Activated T-helper 1 cell treated with anti-CD3 and anti-CD28 coated beads, Interleukin-12 subunit alpha, Interleukin-12 subunit beta, Interleukin-2, Interleukin-4 antibody, amounts not matched to agents 30 ng/mL and 10 ng/mL and 1 ng/mL, durations not matched to agents 14 hours and 24 hours and 36 hours (primary cell): ENCODE measurements around the gene IFI6. TPM values are rescaled to one million over a fixed set of nuclear protein-coding genes. Genes with fewer than 3 reads are reported as not detected.
"Not testable (repeated sequence)": the region's sequence is repeated elsewhere in the genome, so short reads cannot be mapped to it uniquely, and the experiment has no call there.

ENCODE experiments used
- DNase-seq: peaks from one replicate; pipeline ENCODE4 v3.0.0; 2021; ENCODE audit warnings: low spot score
- H3K27ac Mint-ChIP-seq: one replicate; pipeline ENCODE4 v1.8.0; 2021; ENCODE audit warnings: mild to moderate bottlenecking, mixed read lengths
- H3K27me3 Mint-ChIP-seq: one replicate; pipeline ENCODE4 v1.8.0; 2022; ENCODE audit warnings: mild to moderate bottlenecking, moderate library complexity, mixed read lengths; ENCODE audit not compliant: insufficient read depth
- H3K36me3 Mint-ChIP-seq: one replicate; pipeline ENCODE4 v1.8.0; 2021; ENCODE audit warnings: low read depth, mixed read lengths
- H3K4me1 Mint-ChIP-seq: one replicate; pipeline ENCODE4 v1.8.0; 2021; ENCODE audit warnings: low read depth, mixed read lengths
- H3K4me3 Mint-ChIP-seq: one replicate; pipeline ENCODE4 v1.8.0; 2021; ENCODE audit warnings: mild to moderate bottlenecking, moderate library complexity, mixed read lengths
- H3K9me3 Mint-ChIP-seq: one replicate; pipeline ENCODE4 v1.8.0; 2021; ENCODE audit warnings: mixed read lengths
- intact Hi-C: fragments of 100-400 bp; cut with micrococcal nuclease; formaldehyde crosslinking; loops from one replicate; pipeline ENCODE4 v1.15.1; 2024
- total RNA-seq: library from RNA; stranded (reverse); gene quantifications from 2 replicates; pipeline ENCODE4 v1.2.3, GENCODE V29; 2022

IFI6 gene
- total RNA-seq, 1 donor from 2014 or later: 71.7 TPM

GRCh38 chr1:27627061-27627460 lies 44.9 kb downstream of the IFI6 start:
- H3K4me1 Mint-ChIP-seq: peaks cover 50% of the 10 kb centered on the region
- peaks cover 5% of the 10 kb centered on the region for H3K27me3 Mint-ChIP-seq
- H3K36me3 Mint-ChIP-seq: no peaks in the 10 kb centered on the region
- H3K9me3 Mint-ChIP-seq: no peaks in the 10 kb centered on the region
- H3K27ac Mint-ChIP-seq: no peak overlapping the region
- H3K4me3 Mint-ChIP-seq: no peak overlapping the region
- no peak for DNase-seq
- intact Hi-C loops: no loop called here

GRCh38 chr1:27626031-27626935 lies 45.7 kb downstream of the IFI6 start:
- DNase-seq: no peak
- intact Hi-C loops: no loop called here
- Mint-ChIP-seq H3K36me3 (no peaks in the 10 kb centered on the region), H3K27me3 (peaks cover 5% of the 10 kb centered on the region), H3K4me1 (peaks cover 42% of the 10 kb centered on the region), H3K27ac (peak overlapping the region; percentile 72), H3K4me3 (no peak overlapping the region), H3K9me3 (no peaks in the 10 kb centered on the region)

- Mint-ChIP-seq H3K27ac (no peak overlapping the region), H3K27me3 (peaks cover 5% of the 10 kb centered on the region), H3K36me3 (no peaks in the 10 kb centered on the region), H3K9me3 (no peaks in the 10 kb centered on the region), H3K4me3 (no peak overlapping the region), H3K4me1 (peaks cover 32% of the 10 kb centered on the region)
- intact Hi-C loops: loop anchor here (1.0 kb wide), 1 partner anchor 9 kb away; no protein-coding TSS in a partner anchor
- DNase-seq: no peak
Measured at GRCh38 chr1:27624467-27625178, 47.4 kb downstream of the IFI6 start.

GRCh38 chr1:27623327-27624212 lies 48.4 kb downstream of the IFI6 start:
- Mint-ChIP-seq H3K27ac (no peak overlapping the region), H3K9me3 (no peaks in the 10 kb centered on the region), H3K4me3 (no peak overlapping the region), H3K4me1 (peaks cover 31% of the 10 kb centered on the region), H3K27me3 (peaks cover 5% of the 10 kb centered on the region), H3K36me3 (no peaks in the 10 kb centered on the region)
- intact Hi-C loops: loop anchor here (1.0 kb wide), 1 partner anchor 10 kb away; no protein-coding TSS in a partner anchor
- no peak for DNase-seq

GRCh38 chr1:27622828-27623227 lies 49.2 kb downstream of the IFI6 start:
- no peaks in the 10 kb centered on the region for H3K9me3 Mint-ChIP-seq
- peaks cover 5% of the 10 kb centered on the region for H3K27me3 Mint-ChIP-seq
- H3K27ac Mint-ChIP-seq: no peak overlapping the region
- no peak for DNase-seq
- H3K36me3 Mint-ChIP-seq: no peaks in the 10 kb centered on the region
- intact Hi-C loops: no loop called here
- H3K4me3 Mint-ChIP-seq: no peak overlapping the region
- H3K4me1 Mint-ChIP-seq: peaks cover 35% of the 10 kb centered on the region

- no peaks in the 10 kb centered on the region for H3K9me3 Mint-ChIP-seq
- peaks cover 2% of the 10 kb centered on the region for H3K36me3 Mint-ChIP-seq
- H3K4me3 Mint-ChIP-seq: no peak overlapping the region
- peaks cover 5% of the 10 kb centered on the region for H3K27me3 Mint-ChIP-seq
- peaks cover 48% of the 10 kb centered on the region for H3K4me1 Mint-ChIP-seq
- DNase-seq: no peak
- no peak overlapping the region for H3K27ac Mint-ChIP-seq
- intact Hi-C loops: no loop called here
Measured at GRCh38 chr1:27621051-27621920, 50.7 kb downstream of the IFI6 start.

- H3K27ac Mint-ChIP-seq: peak overlapping the region; percentile 74
- intact Hi-C loops: not testable (repeated sequence)
Measured at GRCh38 chr1:27619782-27620438, 52.1 kb downstream of the IFI6 start.

GRCh38 chr1:27618341-27619082 lies 53.5 kb downstream of the IFI6 start:
- peaks cover 5% of the 10 kb centered on the region for H3K27me3 Mint-ChIP-seq
- intact Hi-C loops: loop anchor here (1.0 kb wide), 1 partner anchor 14 kb away; no protein-coding TSS in a partner anchor
- DNase-seq: peak; percentile 44
- peaks cover 2% of the 10 kb centered on the region for H3K36me3 Mint-ChIP-seq
- no peaks in the 10 kb centered on the region for H3K9me3 Mint-ChIP-seq
- peak overlapping the region; percentile 87 for H3K27ac Mint-ChIP-seq
- H3K4me3 Mint-ChIP-seq: peak overlapping the region; percentile 65
- H3K4me1 Mint-ChIP-seq: peaks cover 58% of the 10 kb centered on the region

More at GRCh38 chr1:27619782-27620438, 52.1 kb downstream of the IFI6 start:
- H3K4me1 Mint-ChIP-seq: peaks cover 49% of the 10 kb centered on the region
- H3K4me3 Mint-ChIP-seq, H3K36me3 Mint-ChIP-seq, H3K9me3 Mint-ChIP-seq, H3K27me3 Mint-ChIP-seq, DNase-seq: not testable (repeated sequence)

GRCh38 chr1:27617420-27617819 lies 54.6 kb downstream of the IFI6 start:
- no peaks in the 10 kb centered on the region for H3K9me3 Mint-ChIP-seq
- H3K27me3 Mint-ChIP-seq: peaks cover 1% of the 10 kb centered on the region
- H3K4me1 Mint-ChIP-seq: peaks cover 51% of the 10 kb centered on the region
- intact Hi-C loops: no loop called here
- H3K4me3 Mint-ChIP-seq: no peak overlapping the region
- peaks cover 2% of the 10 kb centered on the region for H3K36me3 Mint-ChIP-seq
- peak overlapping the region; percentile 87 for H3K27ac Mint-ChIP-seq
- no peak for DNase-seq

GRCh38 chr1:27616441-27616840 lies 55.6 kb downstream of the IFI6 start:
- intact Hi-C loops: no loop called here
- no peak for DNase-seq
- peaks cover 2% of the 10 kb centered on the region for H3K36me3 Mint-ChIP-seq
- H3K27ac Mint-ChIP-seq: peak overlapping the region; percentile 52
- no peak overlapping the region for H3K4me3 Mint-ChIP-seq
- no peaks in the 10 kb centered on the region for H3K9me3 Mint-ChIP-seq
- peaks cover 51% of the 10 kb centered on the region for H3K4me1 Mint-ChIP-seq
- H3K27me3 Mint-ChIP-seq: no peaks in the 10 kb centered on the region
